ENCODE results near the gene TOMT. TPM values are rescaled to one million over a fixed set of nuclear protein-coding genes. Genes with fewer than 3 reads are reported as not detected.

The TOMT gene
- total and polyA plus RNA-seq, 9 donors: not detected

- Histone ChIP-seq H3K9me3 (no peaks in the 10 kb centered on the region), H3K36me3 (no peaks in the 10 kb centered on the region), H3K4me1 (ENCODE audit: insufficient read depth) (peaks cover 2% of the 10 kb centered on the region), H3K27ac (no peak overlapping the region), H3K4me3 (no peak overlapping the region), H3K27me3 (no peaks in the 10 kb centered on the region)
- WGBS, 3 donors: 90 to 94% (median 91%) methylated on average over 6 of the region's 6 CpGs
- no peak for DNase-seq
- TF ChIP-seq POLR2A (IDR thresholded peaks at IDR 0.05) (no peak), EP300 (IDR thresholded peaks at IDR 0.05) (no peak), CTCF (IDR thresholded peaks at IDR 0.05) (no peak)
- intact Hi-C loops (cut with DNase I): no loop called here
These were observed 10.5 kb downstream of the TOMT start for GRCh38 chr11:72116019-72116755.

- no peak for DNase-seq
These were observed 13.5 kb downstream of the TOMT start for GRCh38 chr11:72119198-72119597.

GRCh38 chr11:72120930-72121329 lies 15.2 kb downstream of the TOMT start:
- WGBS, 3 donors: 66 to 74% (median 71%) methylated on average over 2 of the region's 2 CpGs

More at GRCh38 chr11:72119198-72119597, 13.5 kb downstream of the TOMT start:
- H3K36me3 ChIP-seq: no peaks in the 10 kb centered on the region
- H3K27me3 ChIP-seq: no peaks in the 10 kb centered on the region
- H3K9me3 ChIP-seq: no peaks in the 10 kb centered on the region
- intact Hi-C loops (cut with DNase I): no loop called here
- 58 to 63% (median 62%) methylated on average over 6 of the region's 6 CpGs for WGBS, 3 donors
- no peak overlapping the region for H3K4me3 ChIP-seq
- no peak overlapping the region for H3K27ac ChIP-seq
- H3K4me1 ChIP-seq (ENCODE audit: insufficient read depth): no peaks in the 10 kb centered on the region
- no peak for TF ChIP-seq POLR2A (IDR thresholded peaks at IDR 0.05)
- TF ChIP-seq EP300 (IDR thresholded peaks at IDR 0.05): no peak
- TF ChIP-seq CTCF (IDR thresholded peaks at IDR 0.05): no peak

DNA sequence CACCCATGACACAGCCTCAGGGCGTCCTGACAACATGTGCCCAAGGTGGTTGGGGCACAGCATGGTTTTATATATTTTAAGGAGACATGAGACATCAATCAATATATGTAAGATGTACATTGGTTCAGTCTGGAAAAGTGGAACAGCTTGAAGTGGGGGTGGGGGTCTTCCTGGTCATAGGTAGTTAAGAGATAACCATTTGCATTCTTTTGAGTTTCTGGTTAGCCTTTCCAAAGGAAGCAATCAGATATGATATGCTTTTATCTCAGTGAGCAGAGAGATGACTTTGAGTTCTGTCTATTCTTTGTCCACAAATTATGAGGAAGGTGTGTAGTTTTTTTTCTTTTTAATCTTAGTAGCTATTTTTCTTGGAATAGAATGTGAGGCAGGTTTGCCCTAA lies 16.9 kb downstream of the TOMT start:
- no peak overlapping the region for H3K4me3 ChIP-seq
- 62 to 76% (median 76%) methylated on average over 1 of the region's 1 CpG for whole genome bisulfite sequencing, 3 donors
- no peaks in the 10 kb centered on the region for H3K4me1 ChIP-seq (ENCODE audit: insufficient read depth)
- no peak for DNase-seq
- H3K27ac ChIP-seq: no peak overlapping the region
- H3K36me3 ChIP-seq: no peaks in the 10 kb centered on the region
- H3K27me3 ChIP-seq: no peaks in the 10 kb centered on the region
- TF ChIP-seq EP300 (IDR thresholded peaks at IDR 0.05): no peak
- no peak for TF ChIP-seq POLR2A (IDR thresholded peaks at IDR 0.05)
- TF ChIP-seq CTCF (IDR thresholded peaks at IDR 0.05): no peak
- intact Hi-C loops (cut with DNase I): no loop called here
- H3K9me3 ChIP-seq: no peaks in the 10 kb centered on the region

More at GRCh38 chr11:72120930-72121329, 15.2 kb downstream of the TOMT start:
- no peaks in the 10 kb centered on the region for H3K36me3 ChIP-seq
- DNase-seq: no peak
- H3K4me1 ChIP-seq (ENCODE audit: insufficient read depth): no peaks in the 10 kb centered on the region
- H3K4me3 ChIP-seq: no peak overlapping the region
- no peak for TF ChIP-seq EP300 (IDR thresholded peaks at IDR 0.05)
- no peak for TF ChIP-seq POLR2A (IDR thresholded peaks at IDR 0.05)
- no peak for TF ChIP-seq CTCF (IDR thresholded peaks at IDR 0.05)
- no peak overlapping the region for H3K27ac ChIP-seq
- intact Hi-C loops (cut with DNase I): no loop called here
- no peaks in the 10 kb centered on the region for H3K9me3 ChIP-seq
- no peaks in the 10 kb centered on the region for H3K27me3 ChIP-seq

All from ovary (tissue), 9 donors.